Left ventricle myocardium inferior (tissue), 1 donor: ENCODE data around the gene PTPRN2. TPM values are rescaled to one million over a fixed set of nuclear protein-coding genes. Genes with fewer than 3 reads are reported as not detected.

Experiments
- DNase-seq: peaks from one replicate; pipeline ENCODE4 v3.0.0-alpha.2; 2020
- H3K27ac ChIP-seq: fragments of 200-600 bp; replicated peaks from 2 replicates; pipeline ENCODE4 v1.8.0; 2021
- H3K27me3 ChIP-seq: fragments of 200-600 bp; 2 replicates; pipeline ENCODE4 v1.8.0; 2021; ENCODE audit warnings: low read depth
- H3K36me3 ChIP-seq: fragments of 200-600 bp; 2 replicates; pipeline ENCODE4 v1.8.0; 2021
- H3K4me1 ChIP-seq: fragments of 200-600 bp; 2 replicates; pipeline ENCODE4 v1.8.0; 2021
- H3K4me3 ChIP-seq: fragments of 200-600 bp; 2 replicates; pipeline ENCODE4 v1.8.0; 2021; ENCODE audit warnings: mild to moderate bottlenecking, moderate library complexity
- H3K9me3 ChIP-seq: fragments of 200-600 bp; replicated peaks from 2 replicates; pipeline ENCODE4 v1.8.0; 2021
- CTCF ChIP-seq: fragments of 200-600 bp; IDR thresholded peaks from 2 replicates; pipeline ENCODE4 v1.8.0; 2021; ENCODE audit warnings: antibody characterized with exemption, mild to moderate bottlenecking, borderline replicate concordance
- intact Hi-C: fragments of 100-400 bp; cut with micrococcal nuclease; formaldehyde crosslinking; loops from one replicate; pipeline ENCODE4 v1.11.0; 2022
- total RNA-seq: library from RNA; stranded (reverse); fragmentation: NEBNext Ultra II Directional; extraction: Animal tissue kit (Norgen Biotek cat#: 25700); gene quantifications from one replicate; pipeline ENCODE4 v1.2.1, GENCODE V29; 2021
- donor health status: DM: no; HTN: yes; CAD: no; lungs with severe emphysema.

PTPRN2 gene
- total RNA-seq, 1 donor from 2014 or later, result 1.3 TPM

DNA sequence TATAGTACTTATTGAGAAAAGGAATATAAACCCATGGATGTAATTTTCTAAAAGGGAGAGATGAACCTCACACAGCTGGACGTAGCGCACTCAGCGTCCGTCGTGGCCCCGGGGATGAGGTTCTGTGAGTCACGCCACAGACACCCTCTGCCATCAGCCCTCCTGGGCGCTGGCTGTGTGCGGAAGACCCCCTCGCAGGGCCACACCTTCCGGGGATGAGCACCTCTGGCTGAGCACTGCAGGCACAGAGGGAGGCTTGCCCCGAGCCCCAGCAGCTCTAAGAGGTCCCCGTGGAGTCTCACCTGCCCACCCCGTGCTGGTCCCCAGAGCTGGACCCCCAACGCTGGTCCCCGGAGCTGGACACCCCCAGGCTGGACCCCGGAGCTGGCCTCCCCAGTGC lies 215.8 kb downstream of the PTPRN2 start:
- Histone ChIP-seq H3K27me3 (peaks cover 53% of the 10 kb centered on the region), H3K27ac (no peak overlapping the region), H3K4me1 (no peaks in the 10 kb centered on the region), H3K36me3 (no peaks in the 10 kb centered on the region), H3K9me3 (no peaks in the 10 kb centered on the region), H3K4me3 (no peak overlapping the region)
- DNase-seq, result no peak
- no peak for TF ChIP-seq CTCF
- intact Hi-C loops, result no loop called here

DNA sequence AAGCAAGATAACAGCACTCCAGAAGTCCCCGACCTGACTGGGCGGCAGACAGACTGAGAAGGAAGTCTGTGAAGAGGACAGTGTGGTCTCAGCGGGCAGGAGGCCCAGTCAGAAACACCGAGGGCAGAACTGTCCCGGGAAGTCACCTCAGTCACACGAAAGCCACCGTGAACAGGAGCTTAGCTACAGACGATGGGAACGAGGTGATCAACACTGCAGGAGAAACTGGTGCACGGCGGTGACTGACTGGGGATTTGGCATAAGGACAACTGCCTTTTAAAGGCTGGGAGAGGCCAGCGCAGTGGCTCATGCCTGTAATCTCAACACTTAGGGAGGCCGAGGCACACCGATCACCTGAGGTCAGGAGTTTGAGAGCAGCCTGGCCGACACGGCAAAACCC lies 217.8 kb downstream of the PTPRN2 start:
- no peak for TF ChIP-seq CTCF
- intact Hi-C loops, result no loop called here
- no peaks in the 10 kb centered on the region for H3K9me3 ChIP-seq
- H3K4me3 ChIP-seq, result no peak overlapping the region
- H3K4me1 ChIP-seq, result no peaks in the 10 kb centered on the region
- no peaks in the 10 kb centered on the region for H3K36me3 ChIP-seq
- DNase-seq, result no peak
- no peak overlapping the region for H3K27ac ChIP-seq
- peaks cover 45% of the 10 kb centered on the region for H3K27me3 ChIP-seq

DNA sequence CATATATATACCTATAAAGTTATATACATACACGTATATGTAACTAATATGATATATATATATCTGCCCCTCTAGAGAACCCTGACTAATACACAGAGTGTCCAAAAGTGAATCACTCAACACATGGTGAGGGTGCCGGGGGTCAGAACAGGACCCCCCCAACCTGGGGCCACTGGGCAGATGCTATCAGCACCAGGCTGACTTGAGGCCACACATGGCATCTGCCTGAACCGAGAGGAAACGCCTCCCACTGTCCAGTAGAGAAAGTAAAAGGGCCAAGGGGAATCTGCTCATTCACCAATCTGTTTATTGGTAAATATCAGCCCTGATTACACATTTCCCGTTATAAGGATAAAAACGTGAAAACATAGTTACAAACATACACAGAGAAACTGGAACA lies 218.3 kb downstream of the PTPRN2 start:
- H3K27me3 ChIP-seq, result peaks cover 40% of the 10 kb centered on the region
- H3K4me3 ChIP-seq, result no peak overlapping the region
- no peak overlapping the region for H3K27ac ChIP-seq
- no peak for TF ChIP-seq CTCF
- no peaks in the 10 kb centered on the region for H3K9me3 ChIP-seq
- H3K4me1 ChIP-seq, result no peaks in the 10 kb centered on the region
- intact Hi-C loops, result no loop called here
- no peaks in the 10 kb centered on the region for H3K36me3 ChIP-seq
- no peak for DNase-seq

DNA sequence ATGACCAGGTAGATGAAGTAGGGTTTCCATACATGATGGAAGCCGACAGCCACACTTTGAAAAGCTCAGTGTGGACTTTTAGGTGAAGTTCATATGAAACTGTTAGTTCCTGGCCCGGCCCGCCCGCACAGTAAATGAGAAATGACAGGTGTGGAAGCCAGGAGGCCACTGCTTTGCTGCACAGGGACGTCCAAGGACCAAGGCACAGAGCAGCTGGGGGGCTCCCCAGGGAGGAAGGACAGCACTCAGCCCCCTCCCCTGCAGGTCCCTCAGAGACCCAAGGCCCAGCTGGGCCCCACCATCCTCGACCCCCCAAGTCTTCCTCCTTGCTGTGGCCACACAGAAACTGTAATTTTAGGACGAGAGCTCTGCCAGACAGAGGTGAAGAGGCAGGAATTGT lies 219.2 kb downstream of the PTPRN2 start:
- Histone ChIP-seq H3K27ac (no peak overlapping the region), H3K27me3 (peaks cover 31% of the 10 kb centered on the region), H3K4me3 (no peak overlapping the region), H3K9me3 (no peaks in the 10 kb centered on the region), H3K4me1 (no peaks in the 10 kb centered on the region), H3K36me3 (no peaks in the 10 kb centered on the region)
- DNase-seq, result no peak
- intact Hi-C loops, result no loop called here
- no peak for TF ChIP-seq CTCF

DNA sequence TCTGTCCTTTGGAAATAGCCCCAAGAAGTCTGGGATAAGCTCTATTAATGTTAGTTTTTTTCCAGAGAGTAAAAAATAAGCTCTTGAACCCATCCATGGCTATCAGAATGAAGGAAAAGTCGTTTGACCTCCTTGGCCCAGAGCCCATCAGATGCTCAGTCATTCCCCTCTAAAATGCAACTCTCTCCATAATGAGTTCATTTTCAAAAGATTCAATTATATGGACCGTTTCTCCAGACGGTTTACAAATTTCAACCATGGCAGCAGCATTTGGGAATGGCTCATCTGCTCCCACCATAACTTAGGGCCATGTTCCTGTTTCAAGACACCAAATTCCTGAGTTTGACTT lies 220.0 kb downstream of the PTPRN2 start:
- peaks cover 31% of the 10 kb centered on the region for H3K27me3 ChIP-seq
- no peaks in the 10 kb centered on the region for H3K36me3 ChIP-seq
- no peak overlapping the region for H3K27ac ChIP-seq
- intact Hi-C loops, result no loop called here
- TF ChIP-seq CTCF, result no peak
- no peaks in the 10 kb centered on the region for H3K4me1 ChIP-seq
- H3K4me3 ChIP-seq, result no peak overlapping the region
- H3K9me3 ChIP-seq, result no peaks in the 10 kb centered on the region
- no peak for DNase-seq
